Neural cell (in vitro differentiated cells): Measurements from ENCODE around the gene STRN. TPM values are rescaled to one million over a fixed set of nuclear protein-coding genes. Genes with fewer than 3 reads are reported as not detected.

Experiments
- H2AFZ ChIP-seq: fragments of 200-600, 300-800 bp; sonication (generic), shearing (Covaris generic); 2 replicates; pipeline ENCODE4 v1.6.0; 2014; ENCODE audit warnings: low read depth, mild to moderate bottlenecking, antibody characterized with exemption, low read length, moderate library complexity
- H3F3A ChIP-seq: fragments of 200-600 bp; shearing (Covaris generic); 2 replicates; pipeline ENCODE4 v1.6.1; 2016; ENCODE audit warnings: mild to moderate bottlenecking, moderate library complexity, mixed read lengths, antibody characterized with exemption, low read length; ENCODE audit not compliant: insufficient read depth, poor library complexity, severe bottlenecking
- H3K27ac ChIP-seq: fragments of 200-600, 300-800 bp; sonication (generic), shearing (Covaris generic); 2 replicates; pipeline ENCODE4 v1.5.1; 2014; ENCODE audit warnings: mild to moderate bottlenecking, low read length, moderate library complexity
- H3K27me3 ChIP-seq: fragments of 300-800, 200-600 bp; sonication (generic), shearing (Covaris generic); 2 replicates; pipeline ENCODE4 v1.6.0; 2014; ENCODE audit warnings: mild to moderate bottlenecking, low read depth, low read length, moderate library complexity; ENCODE audit not compliant: insufficient read depth
- H3K36me3 ChIP-seq: fragments of 300-800, 200-600 bp; sonication (generic), shearing (Covaris generic); 2 replicates; pipeline ENCODE4 v1.5.1; 2014; ENCODE audit warnings: mild to moderate bottlenecking, antibody characterized with exemption, low read length, moderate library complexity; ENCODE audit not compliant: insufficient read depth
- H3K4me2 ChIP-seq: fragments of 300-800, 200-600 bp; sonication (generic), shearing (Covaris generic); 2 replicates; pipeline ENCODE4 v1.6.0; 2014; ENCODE audit warnings: mild to moderate bottlenecking, low read length
- H3K4me3 ChIP-seq: fragments of 300-800, 200-600 bp; sonication (generic), shearing (Covaris generic); 2 replicates; pipeline ENCODE4 v1.5.1; 2014; ENCODE audit warnings: mild to moderate bottlenecking, low read length, moderate library complexity
- H3K79me2 ChIP-seq: fragments of 200-600 bp; shearing (Covaris generic); replicated peaks from 2 replicates; pipeline ENCODE4 v1.6.0; 2014; ENCODE audit warnings: mild to moderate bottlenecking, low read length, moderate library complexity; ENCODE audit not compliant: insufficient read depth
- H3K9ac ChIP-seq: fragments of 300-800, 200-600 bp; sonication (generic), shearing (Covaris generic); 2 replicates; pipeline ENCODE4 v1.6.1; 2016; ENCODE audit warnings: mild to moderate bottlenecking, low read length, mixed read lengths
- H3K9me2 ChIP-seq: fragments of 200-600 bp; shearing (Covaris generic); 2 replicates; pipeline ENCODE4 v1.6.1; 2016; ENCODE audit warnings: mild to moderate bottlenecking, low read length, mixed read lengths; ENCODE audit not compliant: insufficient read depth
- H3K9me3 ChIP-seq: fragments of 200-600, 300-800 bp; sonication (generic), shearing (Covaris generic); 2 replicates; pipeline ENCODE4 v1.6.1; 2016; ENCODE audit warnings: mild to moderate bottlenecking, mixed run types, low read length, moderate library complexity, mixed read lengths
- H4K20me1 ChIP-seq: fragments of 200-600 bp; shearing (Covaris generic); 2 replicates; pipeline ENCODE4 v1.6.1; 2016; ENCODE audit warnings: mild to moderate bottlenecking, mixed run types; ENCODE audit not compliant: insufficient read depth
- CTCF ChIP-seq: fragments of 450-650 bp; IDR thresholded peaks from 2 replicates; pipeline ENCODE4 v1.5.1; 2014; ENCODE audit warnings: antibody characterized with exemption, mild to moderate bottlenecking, moderate library complexity; ENCODE audit not compliant: poor library complexity, severe bottlenecking
- EP300 ChIP-seq: fragments of 450-650 bp; conservative IDR thresholded peaks from 2 replicates; pipeline ENCODE4 v1.6.1; 2014; ENCODE audit warnings: antibody characterized with exemption, mild to moderate bottlenecking, moderate library complexity; ENCODE audit not compliant: poor library complexity, severe bottlenecking
- EZH2 ChIP-seq: fragments of 200-600, 300-800 bp; shearing (Covaris generic), sonication (generic); IDR thresholded peaks from 2 replicates; pipeline ENCODE4 v1.6.1; 2014; ENCODE audit warnings: antibody characterized with exemption, low read length, borderline replicate concordance, mild to moderate bottlenecking; ENCODE audit not compliant: insufficient read depth, poor library complexity, severe bottlenecking
- MXI1 ChIP-seq: fragments of 450-650 bp; conservative IDR thresholded peaks from 2 replicates; pipeline ENCODE4 v1.6.1; 2014; ENCODE audit warnings: antibody characterized with exemption, mild to moderate bottlenecking; ENCODE audit not compliant: poor library complexity, severe bottlenecking
- POLR2AphosphoS5 ChIP-seq: IDR thresholded peaks from 2 replicates; pipeline ENCODE4 v1.6.1; 2012
- RAD21 ChIP-seq: fragments of 450-650 bp; conservative IDR thresholded peaks from 2 replicates; pipeline ENCODE4 v1.6.1; 2014; ENCODE audit warnings: antibody characterized with exemption, mild to moderate bottlenecking, moderate library complexity
- REST ChIP-seq: IDR thresholded peaks from 2 replicates; pipeline ENCODE4 v1.6.1; 2012; ENCODE audit warnings: borderline replicate concordance
- SMC3 ChIP-seq: fragments of 450-650 bp; conservative IDR thresholded peaks from 2 replicates; pipeline ENCODE4 v1.6.1; 2014; ENCODE audit warnings: antibody characterized with exemption, mild to moderate bottlenecking, moderate library complexity; ENCODE audit not compliant: poor library complexity
- TAF1 ChIP-seq: IDR thresholded peaks from 2 replicates; pipeline ENCODE4 v1.6.1; 2012; ENCODE audit warnings: low read depth
- polyA plus RNA-seq: library from polyadenylated mRNA; depleted of rRNA; stranded (reverse); fragments of >200 nt; gene quantifications from 2 replicates; pipeline ENCODE4 v1.2.3, GENCODE V29; 2014

STRN gene
- polyA plus RNA-seq, 1 donor from 2014 or later = 9.9 TPM

GRCh38 chr2:36886664-36887063 is 79.7 kb downstream of the STRN start:
- TF ChIP-seq TAF1 = no peak
- no peak for TF ChIP-seq CTCF
- no peak for TF ChIP-seq RAD21
- no peak for TF ChIP-seq EZH2
- TF ChIP-seq POLR2AphosphoS5 = no peak
- TF ChIP-seq EP300 = no peak
- TF ChIP-seq SMC3 = no peak
- TF ChIP-seq REST = no peak
- no peak for TF ChIP-seq MXI1
- H3K4me2 ChIP-seq = no peak overlapping the region
- no peaks in the 10 kb centered on the region for H3K9me3 ChIP-seq
- no peak overlapping the region for H2AFZ ChIP-seq
- no peak overlapping the region for H3K27ac ChIP-seq
- H3K27me3 ChIP-seq = no peaks in the 10 kb centered on the region
- H3F3A ChIP-seq = no peaks in the 10 kb centered on the region
- no peak overlapping the region for H3K4me3 ChIP-seq
- no peaks in the 10 kb centered on the region for H4K20me1 ChIP-seq
- H3K79me2 ChIP-seq = no peaks in the 10 kb centered on the region
- H3K36me3 ChIP-seq = no peaks in the 10 kb centered on the region
- H3K9me2 ChIP-seq = no peaks in the 10 kb centered on the region
- no peak overlapping the region for H3K9ac ChIP-seq

GRCh38 chr2:36885605-36886004 is 80.7 kb downstream of the STRN start:
- no peaks in the 10 kb centered on the region for H3K27me3 ChIP-seq
- H3K9me2 ChIP-seq = no peaks in the 10 kb centered on the region
- TF ChIP-seq TAF1 = no peak
- no peak for TF ChIP-seq CTCF
- TF ChIP-seq REST = no peak
- no peak for TF ChIP-seq SMC3
- TF ChIP-seq EP300 = no peak
- TF ChIP-seq MXI1 = no peak
- no peak for TF ChIP-seq RAD21
- no peak for TF ChIP-seq POLR2AphosphoS5
- TF ChIP-seq EZH2 = no peak
- H3K4me2 ChIP-seq = no peak overlapping the region
- no peaks in the 10 kb centered on the region for H3K9me3 ChIP-seq
- no peaks in the 10 kb centered on the region for H3K79me2 ChIP-seq
- H3K36me3 ChIP-seq = no peaks in the 10 kb centered on the region
- no peak overlapping the region for H3K4me3 ChIP-seq
- H3K9ac ChIP-seq = no peak overlapping the region
- no peak overlapping the region for H3K27ac ChIP-seq
- H4K20me1 ChIP-seq = no peaks in the 10 kb centered on the region
- H2AFZ ChIP-seq = no peak overlapping the region
- no peaks in the 10 kb centered on the region for H3F3A ChIP-seq
